Fibroblast of skin of right biceps (primary cell): ENCODE measurements around the gene C1orf198.

Experiments
- DNase-seq: peaks from one replicate; pipeline ENCODE4 v3.0.0-alpha.2; 2013

C1orf198 gene

DNA sequence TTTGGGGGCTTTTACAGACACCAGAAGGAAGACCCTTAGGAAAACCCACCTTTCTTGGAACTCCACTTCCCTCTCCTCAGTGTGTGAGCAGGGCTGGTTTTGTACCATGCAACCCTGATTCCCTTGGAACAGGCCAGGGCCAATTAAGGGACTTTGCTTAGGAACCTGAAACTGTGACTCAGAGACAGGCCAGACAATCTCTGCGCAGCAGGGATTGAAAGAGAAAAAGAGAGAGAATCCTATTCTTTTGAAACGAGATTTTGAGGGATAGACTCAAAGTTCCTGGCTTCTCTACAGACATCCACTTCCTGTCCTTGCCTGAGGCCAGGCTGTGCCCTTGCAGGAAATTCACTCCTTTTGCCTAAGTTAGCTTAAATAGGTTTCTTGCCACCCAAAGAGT lies 23.1 kb upstream of the C1orf198 start:
- peak; percentile 22 for DNase-seq

DNA sequence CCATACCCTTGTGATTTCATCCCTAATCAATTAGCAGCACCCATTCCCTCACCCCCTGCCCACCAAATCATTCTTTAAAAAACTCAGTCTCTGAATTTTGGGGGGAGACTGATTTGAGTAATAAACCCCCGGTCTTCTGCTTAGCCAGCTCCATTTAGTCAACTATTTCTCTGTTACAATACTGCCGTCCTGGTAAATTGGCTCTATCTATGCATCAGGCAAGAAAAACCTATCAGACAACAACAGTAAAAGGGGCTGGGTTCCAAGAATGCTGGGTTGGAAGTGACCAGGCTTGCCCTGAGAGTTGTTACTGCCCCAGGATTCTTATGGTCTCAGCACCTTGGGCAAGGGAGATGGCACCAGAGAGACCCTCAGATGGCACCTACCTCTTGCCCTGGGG lies 16.3 kb upstream of the C1orf198 start:
- no peak for DNase-seq

- no peak for DNase-seq
These were observed 15.6 kb upstream of the C1orf198 start for GRCh38 chr1:230883967-230884366.

GRCh38 chr1:230879778-230880177 lies 11.5 kb upstream of the C1orf198 start:
- no peak for DNase-seq

GRCh38 chr1:230878591-230878990 lies 10.3 kb upstream of the C1orf198 start:
- DNase-seq, result peak; percentile 97

DNA sequence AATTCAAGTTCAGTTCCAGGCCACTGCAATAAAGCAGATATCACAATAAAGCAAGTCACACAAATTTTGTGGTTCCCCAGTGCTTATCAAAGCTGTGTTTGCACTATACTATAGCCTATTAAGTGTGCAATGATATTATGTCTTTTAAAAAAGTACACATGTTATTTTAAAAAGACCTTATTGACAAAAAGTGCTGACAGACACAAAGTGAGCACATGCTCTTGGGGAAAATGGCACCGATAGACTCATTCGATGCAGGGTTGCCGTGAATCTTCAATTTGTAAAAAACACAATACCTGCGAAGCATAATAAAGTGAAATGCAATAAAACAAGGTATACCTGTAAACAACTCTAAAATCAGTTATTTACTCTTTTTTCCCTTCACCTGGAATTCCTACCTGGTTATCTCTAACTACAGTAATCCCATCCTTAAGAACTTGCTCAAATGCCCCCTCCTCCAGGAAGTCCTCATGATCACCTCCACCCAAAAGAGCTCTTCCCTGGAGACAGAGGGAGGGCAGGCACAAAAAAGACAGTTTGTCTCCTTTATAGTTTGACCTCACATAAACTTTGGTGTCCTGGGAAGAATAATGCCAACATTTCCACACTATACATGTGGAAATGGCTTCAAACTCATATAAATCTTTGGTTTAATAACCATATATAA lies 9.7 kb upstream of the C1orf198 start:
- no peak for DNase-seq

DNA sequence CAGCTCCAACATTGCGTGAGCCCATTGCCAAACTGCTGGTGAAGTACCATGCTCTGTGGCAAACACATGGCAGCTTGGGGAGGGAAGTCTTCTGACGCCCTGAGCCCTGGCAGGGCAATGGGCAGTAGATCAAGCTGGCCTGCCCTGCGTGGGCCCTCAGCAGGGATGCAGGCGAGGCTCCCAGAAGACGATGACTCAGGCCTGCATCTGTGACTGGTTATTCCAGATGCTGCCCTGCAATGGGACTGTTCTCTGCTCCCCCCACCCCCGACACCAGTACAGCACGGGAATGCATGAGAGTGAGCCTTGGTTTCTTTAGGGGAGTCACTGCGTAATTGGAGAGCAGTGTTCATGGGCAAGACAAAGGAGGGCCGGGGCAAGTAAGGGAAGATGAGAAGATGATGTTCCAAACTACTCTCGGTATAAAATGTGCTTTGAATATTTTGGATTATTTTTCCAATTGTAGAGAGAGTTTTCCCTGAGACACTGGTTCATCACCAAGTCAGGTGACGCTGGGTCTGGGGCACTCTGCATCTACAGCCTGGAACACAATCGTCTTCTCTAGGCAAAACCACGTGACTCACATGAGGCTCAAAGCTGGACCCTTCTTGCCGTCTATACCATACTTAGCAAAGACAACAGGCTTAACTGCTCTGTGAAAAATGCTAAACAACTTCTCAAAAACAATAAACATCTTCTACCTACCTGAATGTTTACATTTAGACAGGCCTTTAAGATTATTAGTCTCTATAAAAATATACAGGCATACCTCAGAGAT lies 9.0 kb upstream of the C1orf198 start:
- peak; percentile 87 for DNase-seq

- no peak for DNase-seq
These were observed 8.3 kb upstream of the C1orf198 start for GRCh38 chr1:230876660-230877059.

DNA sequence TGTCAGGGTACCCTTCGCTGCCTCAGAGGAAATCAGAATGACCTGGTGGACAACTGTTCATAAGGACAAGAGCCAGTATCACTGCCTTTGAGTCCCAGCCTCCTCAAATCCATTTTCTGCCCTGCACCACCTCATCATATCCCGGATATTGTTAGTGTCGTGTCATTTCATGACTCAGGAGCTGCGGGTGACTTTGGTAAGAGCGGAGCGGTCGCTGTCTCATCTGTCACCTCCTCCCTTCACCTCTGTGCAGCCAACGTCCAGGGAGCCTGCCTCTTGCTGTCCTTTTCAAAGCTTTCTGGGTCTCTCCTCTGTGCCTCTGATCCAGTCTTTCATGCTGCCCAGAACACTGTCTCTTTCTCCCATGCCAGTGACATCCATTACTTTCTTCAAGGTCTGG lies 7.0 kb upstream of the C1orf198 start:
- DNase-seq, result no peak

DNA sequence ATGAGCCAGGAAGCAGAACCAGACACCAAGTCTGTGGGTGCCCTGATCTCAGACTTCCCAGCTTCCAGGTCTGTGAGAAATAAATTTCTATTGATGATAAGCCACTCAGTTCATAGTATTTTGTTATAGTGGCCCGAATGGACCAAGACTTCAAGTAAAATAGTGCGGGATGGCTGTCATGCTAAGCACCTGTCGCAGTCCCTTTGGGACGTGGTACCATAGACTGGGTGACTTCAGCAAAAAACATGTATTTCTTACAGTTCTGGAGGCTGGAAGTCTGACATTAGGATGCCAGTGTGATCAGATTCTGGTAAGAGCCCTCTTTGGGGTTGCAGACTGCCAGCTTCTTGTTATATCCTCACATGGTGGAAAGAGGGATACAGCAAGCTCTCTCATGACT lies 2.6 kb upstream of the C1orf198 start:
- no peak for DNase-seq

DNA sequence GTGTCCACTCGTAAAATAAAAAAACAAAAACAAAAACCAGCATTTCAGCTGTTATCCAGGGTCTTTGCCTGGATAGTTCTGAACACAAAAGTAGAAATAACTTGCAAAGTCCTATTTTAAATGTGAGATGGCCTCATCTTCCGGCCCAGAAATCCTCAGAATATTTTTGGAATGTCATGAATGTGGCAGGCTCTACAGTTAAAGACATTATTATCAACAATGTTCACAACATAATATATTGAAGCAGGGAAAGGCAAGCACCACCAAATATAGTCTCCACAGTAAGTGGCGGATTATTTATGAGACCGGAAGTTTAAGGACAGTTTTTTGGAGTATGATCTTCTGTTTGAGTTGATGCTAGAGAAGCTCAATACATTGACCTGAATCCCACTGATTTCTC lies 1.2 kb upstream of the C1orf198 start:
- DNase-seq, result peak; percentile 86

- peak; percentile 58 for DNase-seq
These were observed 540 bp upstream of the C1orf198 start for GRCh38 chr1:230868736-230869385.

- peak; percentile 28 for DNase-seq
These were observed 1.0 kb downstream of the C1orf198 start for GRCh38 chr1:230867101-230867902.

- peak; percentile 64 for DNase-seq
These were observed 1.9 kb downstream of the C1orf198 start for GRCh38 chr1:230866171-230867070.

GRCh38 chr1:230865062-230865817 lies 3.1 kb downstream of the C1orf198 start:
- no peak for DNase-seq

- peak; percentile 27 for DNase-seq
These were observed 3.9 kb downstream of the C1orf198 start for GRCh38 chr1:230864441-230864840.

DNA sequence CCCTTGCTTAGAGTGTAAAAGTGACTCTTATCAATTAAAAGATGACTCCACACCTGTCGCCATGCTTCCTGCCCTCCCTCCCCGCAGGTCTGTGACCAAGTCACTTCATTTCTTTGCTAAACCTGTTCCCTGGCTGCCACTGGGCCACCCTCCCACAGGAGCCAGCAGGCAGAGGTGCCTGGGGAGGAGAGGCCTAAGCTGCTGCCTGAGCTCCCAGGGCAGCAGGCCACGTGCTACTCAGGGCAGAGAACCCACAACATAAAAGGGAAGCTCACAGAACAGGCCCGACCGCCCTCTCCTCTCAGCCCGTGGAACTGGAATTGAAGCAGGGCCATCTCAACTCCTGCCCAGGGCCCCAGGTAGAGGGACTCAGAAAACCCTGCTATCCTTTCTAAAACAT lies 4.9 kb downstream of the C1orf198 start:
- no peak for DNase-seq

- no peak for DNase-seq
These were observed 6.2 kb downstream of the C1orf198 start for GRCh38 chr1:230861970-230862595.

- DNase-seq, result no peak
These were observed 6.8 kb downstream of the C1orf198 start for GRCh38 chr1:230861489-230861888.

- no peak for DNase-seq
These were observed 7.5 kb downstream of the C1orf198 start for GRCh38 chr1:230860617-230861384.
